DMS114 treated with DMSO at 0.1 percent for 48 hours (cell line): Measurements from ENCODE around the gene HDAC4.

Source experiments
- DNase-seq: peaks from one replicate; lab custom pipeline; 2025; ENCODE audit not compliant: unreplicated experiment; lab: John Stamatoyannopoulos, UW

The HDAC4 gene

GRCh38 chr2:239006622-239007285 is 394.1 kb downstream of the HDAC4 start:
- no peak for DNase-seq

- no peak for DNase-seq
These were observed 395.2 kb downstream of the HDAC4 start for GRCh38 chr2:239005586-239005985.

- DNase-seq, result no peak
These were observed 396.4 kb downstream of the HDAC4 start for GRCh38 chr2:239004274-239005015.

- no peak for DNase-seq
These were observed 397.1 kb downstream of the HDAC4 start for GRCh38 chr2:239003624-239004273.

GRCh38 chr2:239002954-239003623 is 397.7 kb downstream of the HDAC4 start:
- DNase-seq, result no peak

GRCh38 chr2:239002591-239002953 is 398.2 kb downstream of the HDAC4 start:
- DNase-seq, result no peak

GRCh38 chr2:239001794-239002193 is 399.0 kb downstream of the HDAC4 start:
- no peak for DNase-seq

- DNase-seq, result no peak
These were observed 400.2 kb downstream of the HDAC4 start for GRCh38 chr2:239000500-239001073.

- no peak for DNase-seq
These were observed 400.7 kb downstream of the HDAC4 start for GRCh38 chr2:239000089-239000488.

- DNase-seq, result no peak
These were observed 401.5 kb downstream of the HDAC4 start for GRCh38 chr2:238999291-238999741.

GRCh38 chr2:238998801-238999200 is 402.0 kb downstream of the HDAC4 start:
- no peak for DNase-seq
